Activated CD8-positive, alpha-beta memory T cell treated with anti-CD3 and anti-CD28 coated beads for 48 hours (primary cell): ENCODE measurements around the gene NCOR2.
A peak's percentile ranks its signal among the peaks of the same experiment; 100 is the strongest.

Source experiments
- DNase-seq, 3 experiments: peaks; one replicate each; pipeline ENCODE4 v3.0.0-alpha.2; 2020; ENCODE audit warnings: low read depth in 2 of 3, low spot score in 2 of 3

Gene NCOR2

GRCh38 chr12:124566997-124567672, at the start of gene NCOR2:
NCOR2 (minus strand) TSS chr12:124567612; CDS start chr12:124495251, 72,361 bp downstream.
- peak in 2 of 3 experiments; percentile 32 to 52 for DNase-seq

GRCh38 chr12:124616394-124617221, 49.2 kb upstream of the NCOR2 start:
- no peak for DNase-seq

GRCh38 chr12:124614512-124615292, 47.3 kb upstream of the NCOR2 start:
- DNase-seq = no peak

GRCh38 chr12:124613151-124613585, 45.8 kb upstream of the NCOR2 start:
- DNase-seq = no peak

- DNase-seq = no peak
These were observed 44.9 kb upstream of the NCOR2 start for GRCh38 chr12:124612410-124612680.

GRCh38 chr12:124611559-124612409, 44.4 kb upstream of the NCOR2 start:
- no peak for DNase-seq

GRCh38 chr12:124610629-124611558, 43.5 kb upstream of the NCOR2 start:
- no peak for DNase-seq

- no peak for DNase-seq
These were observed 42.7 kb upstream of the NCOR2 start for GRCh38 chr12:124610021-124610612.

GRCh38 chr12:124609041-124609989, 41.9 kb upstream of the NCOR2 start:
- DNase-seq = peak; percentile 23 to 33 (median 30)

- no peak for DNase-seq
These were observed 41.0 kb upstream of the NCOR2 start for GRCh38 chr12:124608450-124608870.

GRCh38 chr12:124607681-124608425, 40.4 kb upstream of the NCOR2 start:
- DNase-seq = no peak

GRCh38 chr12:124605883-124606774, 38.7 kb upstream of the NCOR2 start:
- no peak for DNase-seq

- no peak for DNase-seq
These were observed 37.9 kb upstream of the NCOR2 start for GRCh38 chr12:124605150-124605882.

GRCh38 chr12:124604264-124604680, 36.9 kb upstream of the NCOR2 start:
- no peak for DNase-seq

GRCh38 chr12:124603831-124604251, 36.4 kb upstream of the NCOR2 start:
- DNase-seq = no peak

GRCh38 chr12:124603100-124603541, 35.7 kb upstream of the NCOR2 start:
- DNase-seq = no peak
